ENCODE results near the gene CREB3L2.
"Not testable (repeated sequence)": the region's sequence is repeated elsewhere in the genome, so short reads cannot be mapped to it uniquely, and the experiment has no call there.

GRCh38 chr7:138040063-138040462 lies 38.2 kb upstream of the CREB3L2 start:
- TF ChIP-seq, protein P1, sequence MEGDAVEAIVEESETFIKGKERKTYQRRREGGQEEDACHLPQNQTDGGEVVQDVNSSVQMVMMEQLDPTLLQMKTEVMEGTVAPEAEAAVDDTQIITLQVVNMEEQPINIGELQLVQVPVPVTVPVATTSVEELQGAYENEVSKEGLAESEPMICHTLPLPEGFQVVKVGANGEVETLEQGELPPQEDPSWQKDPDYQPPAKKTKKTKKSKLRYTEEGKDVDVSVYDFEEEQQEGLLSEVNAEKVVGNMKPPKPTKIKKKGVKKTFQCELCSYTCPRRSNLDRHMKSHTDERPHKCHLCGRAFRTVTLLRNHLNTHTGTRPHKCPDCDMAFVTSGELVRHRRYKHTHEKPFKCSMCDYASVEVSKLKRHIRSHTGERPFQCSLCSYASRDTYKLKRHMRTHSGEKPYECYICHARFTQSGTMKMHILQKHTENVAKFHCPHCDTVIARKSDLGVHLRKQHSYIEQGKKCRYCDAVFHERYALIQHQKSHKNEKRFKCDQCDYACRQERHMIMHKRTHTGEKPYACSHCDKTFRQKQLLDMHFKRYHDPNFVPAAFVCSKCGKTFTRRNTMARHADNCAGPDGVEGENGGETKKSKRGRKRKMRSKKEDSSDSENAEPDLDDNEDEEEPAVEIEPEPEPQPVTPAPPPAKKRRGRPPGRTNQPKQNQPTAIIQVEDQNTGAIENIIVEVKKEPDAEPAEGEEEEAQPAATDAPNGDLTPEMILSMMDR (IDR thresholded peaks at IDR 0.05; ENCODE audit: poor library complexity) = not testable (repeated sequence)
- not testable (repeated sequence) for TF ChIP-seq EZH2 (IDR thresholded peaks at IDR 0.05; ENCODE audit: borderline replicate concordance)

All from hepatocyte (in vitro differentiated cells).